Neural cell (in vitro differentiated cells): Measurements from ENCODE around the gene NOTCH4. TPM values are rescaled to one million over a fixed set of nuclear protein-coding genes. Genes with fewer than 3 reads are reported as not detected.

Experiments used
- H2AFZ ChIP-seq: fragments of 200-600, 300-800 bp; sonication (generic), shearing (Covaris generic); 2 replicates; pipeline ENCODE4 v1.6.0; 2014; ENCODE audit warnings: low read depth, mild to moderate bottlenecking, antibody characterized with exemption, low read length, moderate library complexity
- H3F3A ChIP-seq: fragments of 200-600 bp; shearing (Covaris generic); 2 replicates; pipeline ENCODE4 v1.6.1; 2016; ENCODE audit warnings: mild to moderate bottlenecking, moderate library complexity, mixed read lengths, antibody characterized with exemption, low read length; ENCODE audit not compliant: insufficient read depth, poor library complexity, severe bottlenecking
- H3K27ac ChIP-seq: fragments of 200-600, 300-800 bp; sonication (generic), shearing (Covaris generic); 2 replicates; pipeline ENCODE4 v1.5.1; 2014; ENCODE audit warnings: mild to moderate bottlenecking, low read length, moderate library complexity
- H3K27me3 ChIP-seq: fragments of 300-800, 200-600 bp; sonication (generic), shearing (Covaris generic); 2 replicates; pipeline ENCODE4 v1.6.0; 2014; ENCODE audit warnings: mild to moderate bottlenecking, low read depth, low read length, moderate library complexity; ENCODE audit not compliant: insufficient read depth
- H3K36me3 ChIP-seq: fragments of 300-800, 200-600 bp; sonication (generic), shearing (Covaris generic); 2 replicates; pipeline ENCODE4 v1.5.1; 2014; ENCODE audit warnings: mild to moderate bottlenecking, antibody characterized with exemption, low read length, moderate library complexity; ENCODE audit not compliant: insufficient read depth
- H3K4me2 ChIP-seq: fragments of 300-800, 200-600 bp; sonication (generic), shearing (Covaris generic); 2 replicates; pipeline ENCODE4 v1.6.0; 2014; ENCODE audit warnings: mild to moderate bottlenecking, low read length
- H3K4me3 ChIP-seq: fragments of 300-800, 200-600 bp; sonication (generic), shearing (Covaris generic); 2 replicates; pipeline ENCODE4 v1.5.1; 2014; ENCODE audit warnings: mild to moderate bottlenecking, low read length, moderate library complexity
- H3K79me2 ChIP-seq: fragments of 200-600 bp; shearing (Covaris generic); replicated peaks from 2 replicates; pipeline ENCODE4 v1.6.0; 2014; ENCODE audit warnings: mild to moderate bottlenecking, low read length, moderate library complexity; ENCODE audit not compliant: insufficient read depth
- H3K9ac ChIP-seq: fragments of 300-800, 200-600 bp; sonication (generic), shearing (Covaris generic); 2 replicates; pipeline ENCODE4 v1.6.1; 2016; ENCODE audit warnings: mild to moderate bottlenecking, low read length, mixed read lengths
- H3K9me2 ChIP-seq: fragments of 200-600 bp; shearing (Covaris generic); 2 replicates; pipeline ENCODE4 v1.6.1; 2016; ENCODE audit warnings: mild to moderate bottlenecking, low read length, mixed read lengths; ENCODE audit not compliant: insufficient read depth
- H3K9me3 ChIP-seq: fragments of 200-600, 300-800 bp; sonication (generic), shearing (Covaris generic); 2 replicates; pipeline ENCODE4 v1.6.1; 2016; ENCODE audit warnings: mild to moderate bottlenecking, mixed run types, low read length, moderate library complexity, mixed read lengths
- H4K20me1 ChIP-seq: fragments of 200-600 bp; shearing (Covaris generic); 2 replicates; pipeline ENCODE4 v1.6.1; 2016; ENCODE audit warnings: mild to moderate bottlenecking, mixed run types; ENCODE audit not compliant: insufficient read depth
- CTCF ChIP-seq: fragments of 450-650 bp; IDR thresholded peaks from 2 replicates; pipeline ENCODE4 v1.5.1; 2014; ENCODE audit warnings: antibody characterized with exemption, mild to moderate bottlenecking, moderate library complexity; ENCODE audit not compliant: poor library complexity, severe bottlenecking
- EP300 ChIP-seq: fragments of 450-650 bp; conservative IDR thresholded peaks from 2 replicates; pipeline ENCODE4 v1.6.1; 2014; ENCODE audit warnings: antibody characterized with exemption, mild to moderate bottlenecking, moderate library complexity; ENCODE audit not compliant: poor library complexity, severe bottlenecking
- EZH2 ChIP-seq: fragments of 200-600, 300-800 bp; shearing (Covaris generic), sonication (generic); IDR thresholded peaks from 2 replicates; pipeline ENCODE4 v1.6.1; 2014; ENCODE audit warnings: antibody characterized with exemption, low read length, borderline replicate concordance, mild to moderate bottlenecking; ENCODE audit not compliant: insufficient read depth, poor library complexity, severe bottlenecking
- MXI1 ChIP-seq: fragments of 450-650 bp; conservative IDR thresholded peaks from 2 replicates; pipeline ENCODE4 v1.6.1; 2014; ENCODE audit warnings: antibody characterized with exemption, mild to moderate bottlenecking; ENCODE audit not compliant: poor library complexity, severe bottlenecking
- POLR2AphosphoS5 ChIP-seq: IDR thresholded peaks from 2 replicates; pipeline ENCODE4 v1.6.1; 2012
- RAD21 ChIP-seq: fragments of 450-650 bp; conservative IDR thresholded peaks from 2 replicates; pipeline ENCODE4 v1.6.1; 2014; ENCODE audit warnings: antibody characterized with exemption, mild to moderate bottlenecking, moderate library complexity
- REST ChIP-seq: IDR thresholded peaks from 2 replicates; pipeline ENCODE4 v1.6.1; 2012; ENCODE audit warnings: borderline replicate concordance
- SMC3 ChIP-seq: fragments of 450-650 bp; conservative IDR thresholded peaks from 2 replicates; pipeline ENCODE4 v1.6.1; 2014; ENCODE audit warnings: antibody characterized with exemption, mild to moderate bottlenecking, moderate library complexity; ENCODE audit not compliant: poor library complexity
- TAF1 ChIP-seq: IDR thresholded peaks from 2 replicates; pipeline ENCODE4 v1.6.1; 2012; ENCODE audit warnings: low read depth
- polyA plus RNA-seq: library from polyadenylated mRNA; depleted of rRNA; stranded (reverse); fragments of >200 nt; gene quantifications from 2 replicates; pipeline ENCODE4 v1.2.3, GENCODE V29; 2014

NOTCH4 gene
- polyA plus RNA-seq, 1 donor from 2014 or later, result 5.5 TPM

GRCh38 chr6:32181148-32181702 is 42.6 kb downstream of the NOTCH4 start:
- TF ChIP-seq TAF1, result no peak
- no peak for TF ChIP-seq EP300
- no peak for TF ChIP-seq CTCF
- TF ChIP-seq REST, result no peak
- no peak for TF ChIP-seq EZH2
- no peak for TF ChIP-seq POLR2AphosphoS5
- no peak for TF ChIP-seq SMC3
- TF ChIP-seq RAD21, result no peak
- TF ChIP-seq MXI1, result no peak
- no peak overlapping the region for H3K4me2 ChIP-seq
- H3K36me3 ChIP-seq, result no peaks in the 10 kb centered on the region
- no peaks in the 10 kb centered on the region for H3K9me3 ChIP-seq
- no peak overlapping the region for H3K4me3 ChIP-seq
- H4K20me1 ChIP-seq, result no peaks in the 10 kb centered on the region
- peaks cover 4% of the 10 kb centered on the region for H3F3A ChIP-seq
- H2AFZ ChIP-seq, result no peak overlapping the region
- no peaks in the 10 kb centered on the region for H3K9me2 ChIP-seq
- peaks cover 19% of the 10 kb centered on the region for H3K79me2 ChIP-seq
- H3K27me3 ChIP-seq, result no peaks in the 10 kb centered on the region
- H3K9ac ChIP-seq, result no peak overlapping the region
- H3K27ac ChIP-seq, result no peak overlapping the region

GRCh38 chr6:32179766-32180405 is 44.0 kb downstream of the NOTCH4 start:
- Histone ChIP-seq H2AFZ (no peak overlapping the region), H3K4me2 (peak overlapping the region; percentile 69), H3K9me2 (no peaks in the 10 kb centered on the region), H3K9me3 (no peaks in the 10 kb centered on the region), H3K4me3 (peak overlapping the region; percentile 91), H3K27ac (no peak overlapping the region), H3K9ac (peak overlapping the region; percentile 99), H3K79me2 (peaks cover 29% of the 10 kb centered on the region), H3F3A (peaks cover 4% of the 10 kb centered on the region), H4K20me1 (no peaks in the 10 kb centered on the region), H3K27me3 (no peaks in the 10 kb centered on the region), H3K36me3 (no peaks in the 10 kb centered on the region)
- no peak for TF ChIP-seq TAF1
- no peak for TF ChIP-seq EZH2
- no peak for TF ChIP-seq RAD21
- no peak for TF ChIP-seq EP300
- TF ChIP-seq POLR2AphosphoS5, result no peak
- no peak for TF ChIP-seq REST
- TF ChIP-seq SMC3, result no peak
- no peak for TF ChIP-seq CTCF
- TF ChIP-seq MXI1, result no peak
